ENCODE measurements around the gene BLOC1S6.

Gene BLOC1S6

GRCh38 chr15:45588219-45588875, 1.2 kb downstream of the BLOC1S6 start:
- no peak for DNase-seq

- no peak for DNase-seq
Measured at GRCh38 chr15:45589256-45589655, 2.1 kb downstream of the BLOC1S6 start.

GRCh38 chr15:45594319-45594718, 7.1 kb downstream of the BLOC1S6 start:
- no peak for DNase-seq

GRCh38 chr15:45594835-45595530, 7.8 kb downstream of the BLOC1S6 start:
- no peak for DNase-seq

- no peak for DNase-seq
Measured at GRCh38 chr15:45603881-45604280, 16.7 kb downstream of the BLOC1S6 start.

- DNase-seq: peak in 1 of 2 experiments; percentile 10
Measured at GRCh38 chr15:45604326-45604725, 17.1 kb downstream of the BLOC1S6 start.

- DNase-seq: no peak
Measured at GRCh38 chr15:45606413-45606812, 19.2 kb downstream of the BLOC1S6 start.

GRCh38 chr15:45606841-45607240, 19.7 kb downstream of the BLOC1S6 start:
- no peak for DNase-seq

- peak; percentile 21 to 39 for DNase-seq
Measured at GRCh38 chr15:45611305-45611704, 24.1 kb downstream of the BLOC1S6 start.

- no peak for DNase-seq
Measured at GRCh38 chr15:45612790-45613415, 25.7 kb downstream of the BLOC1S6 start.

- no peak for DNase-seq
Measured at GRCh38 chr15:45616901-45617323, 29.7 kb downstream of the BLOC1S6 start.

- DNase-seq: peak in 1 of 2 experiments; percentile 18
Measured at GRCh38 chr15:45618813-45619212, 31.6 kb downstream of the BLOC1S6 start.

GRCh38 chr15:45628136-45628535, 41.0 kb downstream of the BLOC1S6 start:
- DNase-seq: no peak

GRCh38 chr15:45630917-45631691, 43.9 kb downstream of the BLOC1S6 start:
- no peak for DNase-seq

- no peak for DNase-seq
Measured at GRCh38 chr15:45631776-45632175, 44.6 kb downstream of the BLOC1S6 start.

- DNase-seq: peak; percentile 71 to 79
Measured at GRCh38 chr15:45634432-45635190, 47.4 kb downstream of the BLOC1S6 start, which contains the start of gene SQOR. TSS of gene SQOR (plus strand) at chr15:45635029. CDS start at chr15:45658924, 23,895 bp downstream.

GRCh38 chr15:45635191-45635638, 48.0 kb downstream of the BLOC1S6 start:
- DNase-seq: peak in 1 of 2 experiments; percentile 52

- no peak for DNase-seq
Measured at GRCh38 chr15:45635763-45636292, 48.6 kb downstream of the BLOC1S6 start.

- no peak for DNase-seq
Measured at GRCh38 chr15:45637141-45637540, 50.0 kb downstream of the BLOC1S6 start.

GRCh38 chr15:45637552-45638033, 50.4 kb downstream of the BLOC1S6 start:
- DNase-seq: peak; percentile 91

- DNase-seq: no peak
Measured at GRCh38 chr15:45640616-45641015, 53.4 kb downstream of the BLOC1S6 start.

- DNase-seq: peak; percentile 93 to 95
Measured at GRCh38 chr15:45641374-45641781, 54.2 kb downstream of the BLOC1S6 start.

All from AML-193 (cell line).